ENCODE results near the gene CHSY1. TPM values are rescaled to one million over a fixed set of nuclear protein-coding genes. Genes with fewer than 3 reads are reported as not detected.

The CHSY1 gene
- total and polyA plus RNA-seq, 7 donors, result 1.8 to 13.6 (median 11.2) TPM

GRCh38 chr15:101133751-101134261 lies 118.0 kb downstream of the CHSY1 start:
- Histone ChIP-seq H3K4me3 (no peak overlapping the region), H3K27me3 (no peaks in the 10 kb centered on the region), H3K4me1 (peaks cover 0 to under 1% (median 0%) of the 10 kb centered on the region in 4 donors), H3K27ac (no peak overlapping the region), H3K9me3 (no peaks in the 10 kb centered on the region), H3K36me3 (no peaks in the 10 kb centered on the region)
- WGBS, 2 donors, result 71 to 83% methylated on average over 13 of the region's 13 CpGs
- intact Hi-C loops (cut with DNase I), result no loop called here
- TF ChIP-seq EP300 (IDR thresholded peaks at IDR 0.05) (no peak), CTCF (IDR thresholded peaks at IDR 0.05) (no peak), POLR2A (IDR thresholded peaks at IDR 0.05) (no peak), POLR2AphosphoS5 (IDR thresholded peaks at IDR 0.05) (no peak)
- no peak for DNase-seq

DNA sequence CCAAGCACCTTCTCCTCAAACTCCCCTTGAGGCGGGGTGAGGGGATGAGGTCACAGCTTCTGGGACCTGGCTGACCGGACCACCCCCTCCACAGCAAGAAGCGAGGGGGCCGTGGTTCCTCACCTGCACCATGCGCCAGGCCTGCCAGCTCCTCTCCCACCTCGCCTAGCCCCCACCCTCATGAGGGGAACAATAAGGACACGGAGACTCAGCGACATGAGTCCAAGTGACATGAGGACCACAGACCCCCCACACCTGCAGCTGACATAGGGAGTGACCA lies 118.7 kb downstream of the CHSY1 start:
- no peak for TF ChIP-seq CTCF (IDR thresholded peaks at IDR 0.05)
- no peak for TF ChIP-seq EP300 (IDR thresholded peaks at IDR 0.05)
- no peak for TF ChIP-seq POLR2A (IDR thresholded peaks at IDR 0.05)
- no peak for TF ChIP-seq POLR2AphosphoS5 (IDR thresholded peaks at IDR 0.05)
- no peak for DNase-seq
- H3K27ac ChIP-seq, result no peak overlapping the region
- H3K4me3 ChIP-seq, result no peak overlapping the region
- H3K9me3 ChIP-seq, result no peaks in the 10 kb centered on the region
- intact Hi-C loops (cut with DNase I), result no loop called here
- 97% methylated on average over 8 of the region's 8 CpGs for WGBS, 2 donors
- no peaks in the 10 kb centered on the region for H3K36me3 ChIP-seq
- no peaks in the 10 kb centered on the region for H3K27me3 ChIP-seq
- H3K4me1 ChIP-seq, result peaks cover 0 to 8% (median 3%) of the 10 kb centered on the region in 4 donors

DNA sequence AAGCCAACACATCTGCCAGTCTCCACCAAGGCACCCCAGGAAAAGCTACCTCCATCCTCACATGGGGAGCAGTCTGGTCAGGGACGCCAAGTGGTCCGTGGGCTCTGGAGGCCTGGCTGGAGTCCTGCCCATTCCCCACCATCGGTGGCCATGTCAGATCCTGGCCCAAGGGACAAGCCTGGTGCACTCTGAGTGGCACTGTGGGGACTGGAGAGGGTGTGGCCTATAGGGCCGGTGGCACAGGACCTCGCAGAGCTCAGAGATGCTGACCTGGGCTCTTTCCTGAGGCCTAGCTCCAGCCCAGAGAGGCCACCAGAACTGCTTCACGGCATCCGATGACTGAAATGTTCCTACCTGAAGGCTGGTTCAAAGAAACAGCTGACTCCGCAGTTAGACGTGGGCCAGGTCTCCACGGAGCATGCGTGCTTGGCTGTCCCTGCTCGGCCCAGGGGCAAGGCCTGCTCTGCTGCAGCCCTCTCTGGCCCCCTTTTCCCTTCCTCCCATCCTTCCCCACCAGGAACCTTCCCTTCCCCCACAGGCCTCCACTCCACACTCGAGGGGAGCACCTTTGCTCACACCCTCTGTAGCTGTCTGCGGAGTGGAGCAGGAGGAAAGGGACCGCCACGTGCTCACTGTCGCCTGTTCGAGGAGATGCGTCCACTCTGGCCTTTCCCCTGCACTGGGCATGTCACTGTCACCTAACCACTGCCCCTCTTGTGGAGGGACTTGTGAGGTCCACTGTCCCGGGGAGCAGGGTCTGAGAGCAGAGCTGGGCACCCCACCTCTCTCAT lies 119.3 kb downstream of the CHSY1 start:
- Histone ChIP-seq H3K27me3 (no peaks in the 10 kb centered on the region), H3K4me3 (no peak overlapping the region), H3K36me3 (no peaks in the 10 kb centered on the region), H3K9me3 (no peaks in the 10 kb centered on the region), H3K27ac (no peak overlapping the region), H3K4me1 (peaks cover 0 to 13% (median 8%) of the 10 kb centered on the region in 4 donors)
- WGBS, 2 donors, result 93 to 95% methylated on average over 20 of the region's 20 CpGs
- DNase-seq, result no peak
- TF ChIP-seq EP300 (IDR thresholded peaks at IDR 0.05), result no peak
- TF ChIP-seq CTCF (IDR thresholded peaks at IDR 0.05), result no peak
- no peak for TF ChIP-seq POLR2AphosphoS5 (IDR thresholded peaks at IDR 0.05)
- no peak for TF ChIP-seq POLR2A (IDR thresholded peaks at IDR 0.05)
- intact Hi-C loops (cut with DNase I), result no loop called here

DNA sequence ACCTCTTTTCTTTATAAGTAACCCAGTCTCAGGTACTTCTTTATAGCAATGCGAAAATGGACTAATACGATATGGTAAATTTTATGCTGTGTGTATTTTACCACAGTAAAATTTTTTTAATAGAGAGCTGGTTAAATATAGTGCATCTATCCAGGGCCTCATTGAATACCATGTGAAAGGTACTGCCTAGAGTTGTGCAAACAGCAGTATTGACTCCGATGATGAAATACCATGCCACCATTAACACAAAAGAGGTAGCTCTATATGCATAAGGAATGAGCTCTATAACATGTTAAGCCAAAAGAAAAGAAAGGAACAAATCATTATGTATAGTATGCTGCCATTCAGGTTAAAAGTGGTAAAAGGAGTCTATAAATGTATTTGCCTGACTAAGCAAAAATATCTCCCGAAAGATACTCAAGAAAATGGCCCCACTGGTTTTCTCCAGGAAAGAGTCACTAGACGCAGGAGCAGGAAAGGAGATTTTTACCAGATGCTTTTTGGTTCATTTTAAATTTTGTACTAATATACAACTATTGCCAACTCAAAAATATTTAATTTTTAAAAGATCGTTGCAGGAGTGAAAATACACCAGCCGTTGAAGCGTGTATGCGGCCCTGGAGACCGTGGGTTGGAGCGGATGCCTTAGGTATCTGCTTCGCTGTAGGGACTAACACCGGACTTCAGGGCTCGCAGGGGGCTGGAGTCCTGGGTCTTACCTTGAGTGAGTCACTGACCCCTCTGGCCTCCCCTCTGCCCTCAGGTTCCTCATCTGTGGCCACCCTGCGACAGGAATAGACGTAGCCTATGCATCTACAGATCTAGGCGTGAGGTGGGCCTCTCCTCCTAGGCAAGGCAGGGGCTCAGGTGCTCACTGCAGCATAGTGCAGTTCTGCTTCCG lies 120.1 kb downstream of the CHSY1 start:
- H3K27ac ChIP-seq, result no peak overlapping the region
- H3K4me1 ChIP-seq, result peaks cover 0 to 21% (median 16%) of the 10 kb centered on the region in 4 donors
- WGBS, 2 donors, result 88 to 90% methylated on average over 18 of the region's 18 CpGs
- H3K27me3 ChIP-seq, result no peaks in the 10 kb centered on the region
- H3K9me3 ChIP-seq, result no peaks in the 10 kb centered on the region
- H3K36me3 ChIP-seq, result no peaks in the 10 kb centered on the region
- H3K4me3 ChIP-seq, result no peak overlapping the region
- DNase-seq, result no peak
- intact Hi-C loops (cut with DNase I), result no loop called here
- TF ChIP-seq EP300 (IDR thresholded peaks at IDR 0.05), result no peak
- no peak for TF ChIP-seq POLR2AphosphoS5 (IDR thresholded peaks at IDR 0.05)
- TF ChIP-seq CTCF (IDR thresholded peaks at IDR 0.05), result no peak
- TF ChIP-seq POLR2A (IDR thresholded peaks at IDR 0.05), result no peak
